Dedifferentiated amniotic fluid mesenchymal stem cell (primary cell): ENCODE data around the gene CABLES2.

ENCODE experiments used
- DNase-seq: peaks from one replicate; pipeline ENCODE4 v3.0.0-alpha.2; 2016; ENCODE audit errors: extremely low spot score

Gene CABLES2

DNA sequence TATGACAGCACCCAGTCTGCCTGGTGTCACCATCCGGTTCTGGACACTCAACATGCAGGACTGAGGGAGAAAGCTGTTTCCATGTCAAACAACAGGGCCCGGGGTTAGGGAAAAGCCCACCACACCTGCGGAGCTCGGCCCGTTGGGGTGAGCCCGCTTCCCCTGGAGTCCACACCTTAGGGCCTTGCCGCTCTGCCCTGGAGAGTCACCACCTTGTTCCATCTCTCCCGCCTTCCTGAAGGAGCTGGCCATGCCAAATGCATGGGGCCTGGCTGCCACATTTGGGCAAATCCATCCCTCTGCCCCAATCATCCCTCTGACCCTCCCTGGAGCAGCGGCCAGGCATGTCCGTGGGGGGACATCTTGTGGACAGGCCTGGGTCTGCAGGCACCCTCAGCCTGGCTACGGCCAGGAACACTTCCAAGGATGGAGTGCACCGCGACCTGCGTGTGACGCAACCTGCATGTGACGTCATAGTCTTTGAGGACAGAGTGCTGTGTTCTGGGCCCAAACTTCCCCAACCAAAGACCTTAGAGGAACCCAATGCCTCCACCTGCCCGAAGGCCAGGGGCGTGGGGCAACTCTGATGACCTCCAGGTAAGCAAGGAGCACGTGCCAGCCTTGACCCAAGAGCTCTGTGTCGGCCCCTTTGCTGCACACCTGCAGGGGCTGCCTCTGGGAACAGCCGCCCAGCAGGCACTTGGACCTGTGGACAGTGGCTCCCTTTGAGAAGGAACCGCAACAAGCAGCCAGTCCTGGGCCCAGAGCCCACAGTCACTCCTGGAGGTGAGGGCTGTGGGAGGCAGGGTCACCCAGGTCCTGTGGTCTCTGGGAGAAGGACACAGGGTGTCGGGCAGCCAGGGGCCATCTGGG, 1.7 kb downstream of the CABLES2 start:
- no peak for DNase-seq

DNA sequence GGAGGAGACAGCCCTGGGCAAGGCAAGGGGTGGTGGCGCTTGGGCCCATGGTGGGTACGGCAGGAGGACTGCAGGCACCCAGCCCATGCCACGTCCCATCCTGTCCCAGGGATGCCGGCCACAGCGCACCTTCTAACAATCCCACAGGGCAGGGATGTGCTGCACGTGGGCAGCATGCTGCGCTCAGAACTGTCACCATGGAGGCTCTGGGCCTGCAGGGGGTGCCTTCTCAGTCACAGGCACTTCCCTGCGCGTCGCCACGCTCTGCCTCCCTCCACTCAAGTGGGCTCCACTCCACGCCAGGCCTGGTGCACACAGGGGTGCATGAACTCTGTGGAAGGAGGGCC, 2.4 kb downstream of the CABLES2 start:
- DNase-seq, result no peak

DNA sequence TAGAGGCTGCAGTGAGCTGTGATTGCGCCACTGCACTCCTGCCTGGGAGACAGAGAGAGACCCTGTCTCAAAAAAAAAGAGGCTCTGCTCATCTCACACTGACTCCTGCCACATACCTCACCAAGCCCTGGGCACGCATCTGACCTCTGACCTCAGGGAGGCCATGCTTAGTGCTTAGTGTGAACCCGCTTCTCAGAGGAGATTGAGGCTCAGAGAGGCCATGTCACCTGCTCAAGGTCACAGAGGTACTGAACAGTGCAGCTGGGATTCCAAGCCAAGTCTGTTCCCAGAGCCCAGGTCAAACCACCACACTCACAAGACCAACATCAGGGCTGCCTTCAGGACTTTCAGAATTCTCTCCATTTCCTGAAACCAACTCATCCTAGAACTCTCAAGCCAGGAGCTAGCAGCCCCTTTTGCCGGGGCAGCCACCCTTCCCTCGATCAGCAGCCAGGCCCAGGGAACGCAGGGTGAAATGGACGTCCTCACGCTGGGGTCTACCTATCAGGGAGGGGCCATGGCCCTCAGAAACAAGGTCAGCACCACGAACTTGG, 2.9 kb downstream of the CABLES2 start:
- no peak for DNase-seq

DNA sequence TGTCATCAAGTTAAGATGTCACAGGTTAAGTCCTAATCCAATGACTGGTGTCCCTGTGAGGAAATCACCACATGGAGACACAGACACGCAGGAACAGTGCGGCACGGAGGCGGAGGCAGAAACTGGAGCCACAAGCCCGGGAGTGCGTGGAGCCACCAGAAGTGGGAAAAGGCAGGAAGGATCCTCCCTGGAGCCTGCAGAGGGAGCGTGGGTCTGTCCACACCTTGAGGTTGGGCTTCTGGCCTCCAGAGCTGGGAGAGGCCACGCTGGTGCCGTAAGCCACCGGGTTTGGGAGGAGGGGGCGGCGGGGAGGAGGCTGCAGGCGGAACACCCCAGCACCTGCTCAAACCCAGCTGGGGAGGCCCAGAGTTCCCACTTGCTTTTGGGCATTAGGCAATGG, 3.8 kb downstream of the CABLES2 start:
- DNase-seq, result no peak

DNA sequence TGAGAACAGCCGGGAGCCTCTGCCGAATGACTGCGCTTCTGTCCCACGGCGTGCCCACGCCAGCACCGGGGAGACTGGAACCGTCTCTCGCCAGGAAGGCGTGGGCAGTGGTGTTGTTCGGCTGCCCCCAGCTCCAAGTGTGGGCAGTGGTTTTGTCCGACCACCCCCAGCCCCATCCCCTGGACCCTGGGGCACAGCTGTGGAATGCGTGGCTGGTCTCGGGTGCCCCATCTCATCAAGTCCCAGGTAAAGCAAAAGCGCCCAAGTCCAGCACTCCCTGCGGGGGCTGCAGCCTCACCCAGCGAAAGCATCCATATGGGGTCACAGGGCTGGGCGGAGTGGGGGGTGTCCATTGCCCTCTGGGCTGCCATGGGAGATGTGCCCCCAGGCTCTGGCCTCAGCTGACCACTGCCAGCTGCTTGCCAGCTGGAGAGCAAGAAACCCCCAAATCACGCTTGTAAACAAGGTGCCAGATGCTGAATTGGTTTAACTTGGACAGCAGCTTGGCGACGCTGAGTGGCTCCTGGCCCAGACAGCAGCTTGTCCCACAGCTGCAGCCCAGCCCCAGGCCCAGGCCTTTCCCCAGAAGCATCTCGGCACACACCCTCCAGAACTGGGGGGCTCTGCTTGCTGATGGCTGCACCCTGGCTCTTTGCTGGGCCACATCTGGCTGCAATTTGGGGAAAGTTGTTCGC, 4.5 kb downstream of the CABLES2 start:
- no peak for DNase-seq

DNA sequence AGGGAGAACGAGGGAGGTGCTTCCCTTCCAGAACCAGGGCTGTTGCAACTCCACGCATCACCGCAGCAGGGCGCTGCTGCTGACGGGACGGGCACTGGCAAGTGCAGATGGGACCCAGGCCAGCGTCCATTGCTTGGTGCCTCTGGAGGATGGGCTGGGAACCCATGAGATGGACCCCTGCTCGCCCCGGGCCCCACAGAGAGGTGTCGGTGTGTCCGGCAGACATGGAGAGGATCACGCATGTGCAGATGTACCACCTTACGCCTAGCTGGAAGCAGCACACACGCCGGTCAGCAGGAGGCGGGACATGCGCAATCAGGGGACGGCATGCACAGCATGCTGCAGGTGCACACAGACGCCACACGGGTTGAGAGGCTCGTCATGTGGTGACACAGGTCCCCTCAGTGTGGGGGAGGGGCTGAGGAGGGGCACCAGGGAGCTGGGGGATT, 5.7 kb downstream of the CABLES2 start:
- no peak for DNase-seq

DNA sequence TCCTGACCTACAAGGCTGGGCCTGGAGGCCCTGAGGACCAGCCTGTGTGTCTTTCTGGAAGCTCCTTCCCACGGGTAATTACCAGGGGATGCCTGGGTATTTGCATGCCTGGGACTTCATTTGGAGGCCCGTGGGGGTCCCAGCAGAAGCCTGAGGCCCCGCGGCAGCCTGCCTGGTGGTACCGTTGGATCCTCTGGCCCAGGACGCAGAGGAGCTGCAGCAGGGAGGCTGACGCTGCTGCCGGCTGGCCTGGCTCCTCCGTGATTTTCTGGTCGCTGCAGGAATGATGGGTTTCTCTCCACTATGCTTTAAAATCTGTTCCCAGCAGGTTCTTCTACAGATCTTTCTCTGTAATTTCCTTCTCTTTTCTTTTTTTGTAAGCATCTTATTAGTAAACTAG, 6.5 kb downstream of the CABLES2 start:
- no peak for DNase-seq

DNA sequence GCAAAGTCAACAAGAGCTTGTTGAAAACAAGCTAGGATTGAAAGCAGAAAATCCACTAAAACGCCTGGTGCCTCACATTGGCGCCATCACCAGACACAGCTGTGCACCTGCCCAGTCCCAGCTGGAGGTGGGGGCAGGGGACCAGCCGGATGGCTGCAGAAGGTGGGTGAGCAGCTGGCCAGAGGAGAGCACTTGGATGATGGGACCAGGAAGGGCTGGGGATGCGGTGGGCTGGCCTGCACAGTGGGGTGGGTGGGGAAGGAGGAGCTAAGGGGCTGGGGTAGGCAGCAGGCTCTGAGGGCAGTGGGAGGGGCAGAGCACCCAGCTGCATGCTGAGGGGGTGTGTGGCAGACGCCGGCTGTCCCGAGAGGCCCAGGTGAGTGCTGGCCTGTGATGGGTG, 7.1 kb downstream of the CABLES2 start:
- DNase-seq, result no peak

DNA sequence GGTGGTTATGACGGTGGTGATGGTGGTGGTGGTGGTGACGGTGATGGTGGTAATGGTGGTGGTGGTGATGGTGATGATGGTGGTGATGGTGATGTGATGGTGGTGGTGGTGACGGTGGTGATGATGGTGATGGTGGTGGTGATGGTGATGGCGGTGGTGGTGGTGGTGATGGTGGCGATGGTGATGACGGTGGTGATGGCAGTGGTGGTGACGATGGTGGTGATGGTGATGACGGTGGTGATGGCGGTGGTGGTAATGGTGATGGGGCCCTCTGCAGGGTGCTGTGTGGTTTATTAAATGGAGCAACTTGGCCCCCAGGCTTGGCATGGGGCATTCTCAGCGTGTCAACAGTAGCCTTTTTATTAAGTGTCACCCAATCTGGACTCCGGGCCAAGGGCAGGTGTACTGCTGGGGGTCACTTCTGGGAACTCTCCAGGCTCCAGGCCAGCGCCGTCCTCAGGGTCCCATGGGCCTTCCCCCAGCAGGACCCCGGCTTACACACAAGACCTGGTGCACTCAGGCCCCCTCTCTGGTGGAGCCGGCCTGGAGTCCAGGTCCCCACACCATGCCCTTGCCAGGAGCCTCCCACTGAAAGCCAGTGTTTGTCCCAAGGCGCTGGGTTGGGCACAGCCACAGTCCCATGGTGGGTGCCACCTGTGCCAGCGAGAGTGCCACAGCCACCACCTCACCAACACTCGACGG, 8.8 kb downstream of the CABLES2 start:
- no peak for DNase-seq

DNA sequence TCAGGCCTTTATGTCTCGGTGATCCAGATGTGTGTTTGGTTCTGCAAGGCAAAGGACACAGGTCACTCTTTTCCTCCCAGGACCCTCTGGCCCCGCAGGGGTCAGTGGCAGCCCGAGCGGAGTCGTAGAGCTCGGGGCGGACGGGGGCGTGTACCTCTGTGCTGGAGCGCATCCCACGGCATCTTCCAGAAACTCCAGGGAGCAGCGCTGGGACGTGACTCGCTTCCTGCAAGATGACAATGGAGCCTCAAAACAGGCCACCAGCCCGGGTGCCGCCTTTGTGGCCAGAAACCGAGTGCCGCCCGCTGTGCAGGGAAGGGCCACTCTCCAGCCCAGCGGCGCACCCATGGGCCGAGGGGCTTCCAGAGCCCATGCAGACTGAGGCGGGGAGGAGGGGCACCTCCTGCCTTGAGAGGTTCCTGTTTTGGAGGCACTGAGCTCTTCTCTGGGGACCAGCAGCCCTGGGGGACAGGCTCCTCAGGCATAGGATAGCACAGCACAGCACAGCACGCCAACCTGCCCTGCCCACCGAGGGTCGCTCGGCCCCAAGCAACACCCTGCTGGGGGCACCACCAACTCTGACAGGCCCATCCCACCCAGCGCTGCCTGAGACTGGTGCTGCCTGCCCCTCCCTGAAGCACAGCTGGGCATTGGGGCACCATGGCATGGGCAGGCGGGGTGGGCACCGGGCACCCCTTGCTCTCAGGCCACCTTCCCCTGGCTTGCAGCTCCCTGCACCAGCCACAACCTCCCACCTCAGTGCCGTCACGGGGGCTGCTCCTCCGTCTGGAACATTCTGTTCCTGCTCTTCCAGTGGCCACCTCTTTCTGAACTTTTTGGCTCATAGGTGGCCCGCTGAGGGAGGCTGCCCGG, 10.5 kb downstream of the CABLES2 start:
- no peak for DNase-seq

DNA sequence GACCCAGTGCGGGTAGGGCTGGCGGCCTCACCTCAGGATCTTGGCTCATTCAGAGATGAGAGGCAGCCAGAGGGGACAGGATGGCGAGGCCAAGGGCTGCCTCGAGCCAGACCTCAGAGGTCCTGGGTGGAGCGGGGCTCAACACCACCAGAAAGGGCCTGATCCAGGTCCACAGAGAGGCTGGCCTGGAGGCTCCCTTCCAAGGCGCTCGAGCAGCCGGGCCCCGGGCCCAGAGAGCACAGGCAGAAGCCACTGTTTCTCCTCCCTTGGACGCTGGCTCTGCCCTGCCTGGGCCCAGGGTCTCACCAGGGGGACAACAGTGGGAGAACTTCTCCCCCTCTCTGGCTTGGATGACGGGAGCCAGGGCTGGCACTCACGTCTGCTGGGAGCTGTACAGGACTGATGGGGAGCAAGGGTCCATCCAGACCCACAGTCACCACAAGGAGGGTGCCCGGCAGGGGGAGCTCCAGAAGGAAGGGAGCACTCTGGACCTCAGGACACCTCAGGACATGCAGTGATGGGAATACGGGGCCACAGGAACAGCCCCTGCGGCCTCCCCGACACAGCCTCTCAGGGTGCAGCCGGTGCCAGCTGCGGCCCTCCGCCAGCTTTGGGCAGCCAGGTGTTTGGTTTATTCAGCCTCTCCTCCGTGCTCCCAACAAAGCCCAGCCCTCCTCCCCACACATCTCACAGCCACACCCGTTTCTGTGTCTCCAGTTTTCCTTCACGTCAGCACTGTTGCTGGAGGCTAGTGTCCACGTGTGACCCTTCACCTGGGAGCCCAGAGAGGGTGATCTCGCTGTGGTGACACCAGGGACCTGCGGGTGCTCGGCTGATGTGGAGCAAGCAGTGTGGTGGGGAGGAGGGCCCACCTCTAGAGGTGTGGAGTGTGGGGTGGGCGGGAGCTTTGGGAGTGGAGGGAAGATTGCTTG, 11.5 kb downstream of the CABLES2 start:
- no peak for DNase-seq

DNA sequence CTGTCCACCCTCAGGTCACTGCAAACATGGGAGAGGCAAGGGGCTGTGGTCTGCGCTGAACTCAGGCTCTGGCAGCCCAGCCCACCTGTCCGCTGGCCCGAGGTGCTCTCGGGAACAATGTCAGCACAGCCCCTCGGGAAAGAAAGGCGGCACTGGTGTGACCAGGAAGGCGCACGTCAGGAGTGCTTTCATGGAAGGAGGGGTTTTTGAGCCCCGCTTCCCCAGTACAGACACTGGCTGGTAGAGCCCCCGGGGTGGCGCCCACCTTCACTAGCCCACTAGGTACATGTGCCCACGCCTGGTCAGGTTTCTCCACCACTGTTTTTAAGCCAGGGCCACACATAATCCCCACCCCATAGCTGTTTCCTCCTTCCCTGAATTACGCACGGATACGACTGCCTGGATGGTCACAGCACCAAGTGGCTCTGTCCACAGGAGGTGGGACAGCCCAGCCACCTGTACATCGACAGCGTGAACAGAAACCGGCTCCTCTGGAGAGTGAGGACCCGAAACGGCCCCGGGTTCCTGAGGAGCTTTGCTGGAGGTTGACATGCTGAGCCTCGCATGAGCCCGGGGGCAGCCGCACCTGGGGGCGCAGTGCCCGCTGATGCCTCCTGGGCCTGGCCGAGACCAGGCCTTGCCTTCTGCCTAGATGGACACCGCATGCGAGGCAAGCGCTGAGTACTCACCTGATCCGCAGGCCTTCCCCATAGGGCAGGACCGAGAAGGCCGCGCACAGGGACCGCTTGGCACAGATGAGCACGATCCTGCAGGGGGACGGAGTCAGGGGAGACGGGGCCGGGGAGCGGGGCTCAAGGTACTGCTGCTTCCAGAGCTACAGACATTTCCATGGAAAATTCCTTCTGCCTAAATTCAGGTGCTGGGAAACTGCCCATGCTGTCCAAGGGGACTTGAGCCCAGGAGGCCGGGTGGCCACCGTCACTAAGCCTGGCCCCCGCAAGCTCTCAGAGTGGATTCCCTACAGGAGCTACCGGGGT, 12.5 kb downstream of the CABLES2 start:
- DNase-seq, result no peak

DNA sequence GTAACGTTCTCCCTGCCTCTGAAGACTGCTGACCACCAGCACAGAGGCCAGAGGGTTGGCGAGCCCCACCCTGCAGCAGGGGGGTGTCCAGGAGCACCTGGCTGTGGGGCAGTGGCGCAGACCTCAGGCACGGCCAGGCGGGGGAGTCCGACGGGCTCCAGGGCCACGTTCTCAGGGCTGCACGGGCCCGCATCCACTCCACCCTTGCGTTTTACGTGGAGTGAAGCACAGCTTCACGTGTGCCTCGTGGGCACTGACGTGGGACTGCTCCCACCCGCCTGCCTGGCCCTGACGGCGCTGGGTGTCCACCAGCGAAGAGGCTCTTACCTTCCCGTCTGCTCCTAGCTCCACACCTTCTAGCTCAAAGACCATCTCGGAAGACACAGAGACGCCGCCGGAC, 13.3 kb downstream of the CABLES2 start:
- no peak for DNase-seq

DNA sequence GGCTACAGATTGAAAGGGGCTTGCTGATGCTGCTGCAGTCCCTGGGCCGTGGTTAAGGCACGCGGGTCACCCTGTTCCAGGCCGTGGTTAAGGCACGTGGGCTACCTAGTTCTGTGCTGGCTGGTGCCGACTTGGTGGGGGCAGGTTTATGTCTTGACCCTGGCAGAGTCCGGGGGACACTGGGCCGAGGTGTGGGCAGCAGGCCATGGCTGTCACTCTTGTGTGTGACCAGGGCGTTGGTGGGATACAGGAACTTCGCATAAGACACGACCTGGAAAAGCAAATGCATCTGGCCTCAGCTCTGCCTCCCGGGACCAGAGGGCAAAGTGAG, 13.8 kb downstream of the CABLES2 start:
- no peak for DNase-seq

DNA sequence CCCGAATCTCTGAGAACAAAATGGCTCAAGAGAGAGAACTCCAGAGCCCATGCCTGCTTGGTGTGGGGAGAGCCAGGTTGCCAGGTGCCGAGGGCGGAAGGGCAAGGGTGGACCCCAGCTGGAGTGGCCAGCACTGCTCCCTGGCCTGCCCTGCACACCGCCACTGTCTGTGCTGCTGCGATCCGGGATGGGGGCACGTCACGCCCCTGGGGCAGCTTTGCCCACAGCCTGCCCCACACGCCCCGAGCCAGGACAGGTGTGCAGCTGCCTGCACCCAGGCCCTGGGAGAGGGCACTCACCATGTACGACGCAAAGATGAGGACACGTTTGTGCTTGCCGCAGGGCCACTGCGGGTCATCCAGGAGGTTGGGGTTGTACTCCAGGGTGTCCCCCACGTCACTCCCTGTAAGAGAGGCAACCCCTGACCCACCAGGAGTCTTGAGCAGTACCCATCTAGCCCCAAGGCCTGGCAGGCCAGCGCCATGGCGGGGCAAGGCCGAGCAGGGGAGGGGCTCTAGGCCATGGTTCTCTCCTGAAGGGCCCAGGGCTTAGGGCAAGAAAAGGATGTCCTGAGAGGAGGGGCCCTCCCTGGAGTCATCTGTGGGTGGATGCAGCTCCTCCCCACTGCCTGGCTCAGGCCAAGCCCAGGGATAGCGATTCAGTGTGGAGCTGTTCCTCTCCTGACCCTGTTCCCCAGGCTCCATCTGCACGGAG, 14.3 kb downstream of the CABLES2 start:
- DNase-seq, result no peak

DNA sequence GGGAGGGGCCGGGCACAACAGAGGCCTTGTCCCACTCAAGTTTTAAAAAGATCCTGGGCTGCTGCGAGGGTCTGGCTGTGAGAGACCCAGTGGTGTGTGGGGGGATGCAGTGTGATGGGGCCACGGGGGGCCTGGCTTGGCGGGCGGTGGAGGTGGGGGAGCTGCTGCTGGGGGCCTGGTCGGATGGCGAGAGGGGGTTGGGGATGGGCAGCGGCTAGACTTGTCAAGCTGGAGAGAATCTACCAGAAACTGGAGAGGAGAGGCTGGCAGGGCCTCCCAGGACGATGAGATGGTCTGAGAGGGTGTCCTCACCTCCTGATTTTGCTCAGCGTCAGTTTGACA, 15.0 kb downstream of the CABLES2 start:
- DNase-seq, result no peak

DNA sequence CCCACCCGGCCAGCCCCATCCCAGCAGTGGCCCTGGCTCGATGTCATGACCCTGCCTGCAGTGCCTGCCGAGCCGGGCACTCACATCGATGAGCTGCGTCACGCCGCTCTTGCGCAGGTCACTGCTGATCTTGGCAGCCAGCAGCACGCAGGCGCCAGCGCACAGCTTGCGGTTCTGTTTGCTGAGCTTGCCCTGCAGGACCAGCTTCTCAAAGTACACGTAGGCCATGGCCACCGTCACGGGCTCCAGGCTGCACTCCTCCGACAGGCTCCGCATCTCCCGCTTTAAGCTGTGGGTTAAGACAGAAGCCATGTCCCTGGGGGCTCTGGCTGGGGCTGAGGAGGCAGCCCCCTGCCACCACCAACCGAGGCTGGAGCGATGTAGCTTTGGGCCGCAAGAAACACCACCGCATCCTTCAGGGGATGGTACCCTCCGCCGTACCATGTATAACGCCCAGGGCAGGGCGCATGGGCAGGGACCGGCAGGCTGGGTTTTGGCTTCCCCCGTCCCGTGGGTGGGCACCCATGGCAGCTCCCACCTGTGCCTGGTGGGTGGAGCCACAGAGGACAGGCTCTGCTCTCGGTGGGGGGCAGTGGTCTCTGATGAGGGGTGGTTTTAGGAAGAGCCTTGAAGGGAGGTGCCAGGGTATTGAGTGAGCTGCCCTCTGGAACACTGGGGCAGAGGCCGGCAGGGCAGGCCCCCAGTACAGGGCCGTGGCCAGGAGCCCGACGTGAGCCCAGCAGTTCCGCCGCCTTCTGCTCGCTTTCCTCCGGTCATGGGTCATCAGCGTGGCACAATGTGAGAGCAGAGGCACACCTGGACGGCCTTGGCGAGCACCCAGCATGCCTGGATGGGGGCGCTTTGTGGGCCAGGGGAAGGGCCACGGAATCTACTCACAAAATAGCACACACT, 15.7 kb downstream of the CABLES2 start:
- no peak for DNase-seq
